GM10266 (cell line): ENCODE measurements around the gene ENPP3.

Experiments
- DNase-seq: peaks from one replicate; pipeline ENCODE4 v3.0.0; 2012; ENCODE audit errors: extremely low spot score
- TF ChIP-seq, protein P1 (sequence below): IDR thresholded peaks from 2 replicates; pipeline ENCODE4 v1.5.1; 2012; ENCODE audit warnings: mild to moderate bottlenecking, low read depth; ENCODE audit not compliant: control insufficient read depth, insufficient read depth; ENCODE audit errors: missing control alignments

Gene ENPP3

DNA sequence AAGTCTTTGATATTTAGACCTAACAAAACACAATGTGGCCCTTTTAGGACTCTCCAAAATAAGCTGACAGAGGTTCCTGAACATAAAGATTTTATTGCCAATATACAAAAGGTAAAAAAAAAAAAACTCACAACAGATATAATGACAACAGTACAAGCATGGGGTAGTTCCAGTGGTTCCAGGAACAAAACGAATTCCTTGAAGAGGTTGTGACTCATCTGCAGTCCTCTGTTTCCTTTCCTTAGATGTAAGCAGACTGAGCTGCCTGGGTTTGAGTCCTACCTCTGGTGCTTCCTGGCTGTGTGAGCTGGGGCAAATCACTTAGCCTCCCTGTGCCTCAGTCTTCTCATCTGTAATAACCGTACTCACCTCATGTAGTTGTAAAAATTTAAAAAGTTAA lies 87.0 kb downstream of the ENPP3 start:
- DNase-seq = no peak
- TF ChIP-seq, protein P1, sequence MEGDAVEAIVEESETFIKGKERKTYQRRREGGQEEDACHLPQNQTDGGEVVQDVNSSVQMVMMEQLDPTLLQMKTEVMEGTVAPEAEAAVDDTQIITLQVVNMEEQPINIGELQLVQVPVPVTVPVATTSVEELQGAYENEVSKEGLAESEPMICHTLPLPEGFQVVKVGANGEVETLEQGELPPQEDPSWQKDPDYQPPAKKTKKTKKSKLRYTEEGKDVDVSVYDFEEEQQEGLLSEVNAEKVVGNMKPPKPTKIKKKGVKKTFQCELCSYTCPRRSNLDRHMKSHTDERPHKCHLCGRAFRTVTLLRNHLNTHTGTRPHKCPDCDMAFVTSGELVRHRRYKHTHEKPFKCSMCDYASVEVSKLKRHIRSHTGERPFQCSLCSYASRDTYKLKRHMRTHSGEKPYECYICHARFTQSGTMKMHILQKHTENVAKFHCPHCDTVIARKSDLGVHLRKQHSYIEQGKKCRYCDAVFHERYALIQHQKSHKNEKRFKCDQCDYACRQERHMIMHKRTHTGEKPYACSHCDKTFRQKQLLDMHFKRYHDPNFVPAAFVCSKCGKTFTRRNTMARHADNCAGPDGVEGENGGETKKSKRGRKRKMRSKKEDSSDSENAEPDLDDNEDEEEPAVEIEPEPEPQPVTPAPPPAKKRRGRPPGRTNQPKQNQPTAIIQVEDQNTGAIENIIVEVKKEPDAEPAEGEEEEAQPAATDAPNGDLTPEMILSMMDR = no peak

GRCh38 chr6:131727467-131727866 lies 90.4 kb downstream of the ENPP3 start:
- TF ChIP-seq, protein P1 = no peak
- DNase-seq = no peak

GRCh38 chr6:131727868-131728267 lies 90.8 kb downstream of the ENPP3 start:
- TF ChIP-seq, protein P1 = no peak
- DNase-seq = no peak

DNA sequence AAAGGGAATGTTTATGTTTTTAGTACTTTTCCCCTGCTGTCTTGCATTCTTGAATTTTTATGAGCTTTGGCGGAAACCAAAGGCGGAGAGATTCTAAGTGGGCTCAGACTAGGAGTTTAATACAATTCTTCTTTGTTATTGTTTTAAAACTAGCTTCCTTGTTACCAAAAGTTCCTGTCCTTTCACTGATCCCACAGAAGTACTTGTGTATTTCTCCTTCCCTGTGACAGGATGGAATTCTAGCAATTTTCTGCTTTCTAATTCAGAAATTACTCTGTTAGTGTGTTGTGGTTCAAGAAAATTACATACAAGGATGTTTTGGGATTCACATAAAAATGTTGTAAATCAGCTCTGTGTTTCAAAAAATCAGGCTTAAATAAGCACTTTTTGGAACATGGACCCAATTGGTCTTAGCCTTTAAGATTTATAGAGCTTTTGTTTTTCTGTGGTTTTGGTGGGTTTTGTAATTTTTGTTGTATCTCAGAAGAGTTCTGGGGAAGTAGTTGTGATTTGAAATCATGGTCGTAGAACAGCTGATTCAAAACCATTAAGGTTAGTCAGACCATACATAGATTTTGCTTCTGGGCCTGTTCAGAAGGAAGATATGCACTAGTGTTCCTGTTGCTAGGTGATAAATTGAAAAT lies 91.3 kb downstream of the ENPP3 start:
- TF ChIP-seq, protein P1 = no peak
- DNase-seq = no peak

- TF ChIP-seq, protein P1 = no peak
- no peak for DNase-seq
These were observed 92.4 kb downstream of the ENPP3 start for GRCh38 chr6:131729550-131729949.

- TF ChIP-seq, protein P1 = no peak
- no peak for DNase-seq
These were observed 93.2 kb downstream of the ENPP3 start for GRCh38 chr6:131730264-131730663.

DNA sequence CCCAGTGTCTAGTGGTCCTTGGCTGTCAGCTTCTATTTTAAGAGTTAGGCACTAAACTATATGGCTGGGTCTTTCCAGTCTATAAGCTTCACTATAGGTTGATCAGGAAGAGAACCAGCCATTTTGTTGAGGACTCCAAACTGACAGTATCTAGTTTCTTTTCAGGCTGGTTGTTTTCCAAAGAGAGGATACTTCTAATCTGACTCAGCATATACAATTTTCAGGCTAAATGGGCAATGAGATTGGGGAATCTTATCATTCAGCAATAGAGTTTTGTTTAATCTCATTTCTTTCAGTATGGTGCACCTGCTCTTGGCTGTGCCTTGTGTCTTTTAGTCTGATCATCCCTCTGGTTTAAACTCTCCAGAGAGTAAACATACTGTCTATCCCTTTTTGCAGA lies 94.1 kb downstream of the ENPP3 start:
- TF ChIP-seq, protein P1 = no peak
- no peak for DNase-seq
